Islet of Langerhans (tissue), 1 donor: ENCODE data around the gene VPS36.
"Not testable (repeated sequence)": the region's sequence is repeated elsewhere in the genome, so short reads cannot be mapped to it uniquely, and the experiment has no call there.

Experiments
- FAIRE-seq: peaks from one replicate; lab custom pipeline; 2011; peaks lifted over from hg19 to GRCh38; lab: Jason Lieb, UNC

The VPS36 gene

GRCh38 chr13:52450012-52450792 is at the start of gene VPS36:
Gene VPS36 (minus strand): TSS chr13:52450634. CDS start chr13:52450594, 40 bp downstream.
- no peak for FAIRE-seq

- FAIRE-seq = not testable (repeated sequence)
Observed at GRCh38 chr13:52497979-52498378, 47.5 kb upstream of the VPS36 start.

GRCh38 chr13:52494241-52494640 is 43.8 kb upstream of the VPS36 start:
- not testable (repeated sequence) for FAIRE-seq

GRCh38 chr13:52491015-52491414 is 40.6 kb upstream of the VPS36 start:
- not testable (repeated sequence) for FAIRE-seq

GRCh38 chr13:52488763-52489162 is 38.3 kb upstream of the VPS36 start:
- FAIRE-seq = not testable (repeated sequence)

- not testable (repeated sequence) for FAIRE-seq
Observed at GRCh38 chr13:52487078-52487477, 36.6 kb upstream of the VPS36 start.

- FAIRE-seq = not testable (repeated sequence)
Observed at GRCh38 chr13:52480677-52481428, 30.4 kb upstream of the VPS36 start.

- not testable (repeated sequence) for FAIRE-seq
Observed at GRCh38 chr13:52468487-52468886, 18.1 kb upstream of the VPS36 start.

GRCh38 chr13:52463526-52463925 is 13.1 kb upstream of the VPS36 start:
- FAIRE-seq = no peak

GRCh38 chr13:52461265-52461664 is 10.8 kb upstream of the VPS36 start:
- no peak for FAIRE-seq

GRCh38 chr13:52459668-52460067 is 9.2 kb upstream of the VPS36 start:
- FAIRE-seq = no peak

GRCh38 chr13:52455677-52456041 is 5.2 kb upstream of the VPS36 start:
- no peak for FAIRE-seq

GRCh38 chr13:52454820-52455676 is 4.6 kb upstream of the VPS36 start, which contains the start of gene CKAP2:
Gene CKAP2 (plus strand): TSS chr13:52455478. CDS start chr13:52455557, 79 bp downstream.
- no peak for FAIRE-seq

GRCh38 chr13:52454459-52454819 is 4.0 kb upstream of the VPS36 start:
- FAIRE-seq = no peak

GRCh38 chr13:52452470-52452869 is 2.0 kb upstream of the VPS36 start:
- no peak for FAIRE-seq

- FAIRE-seq = no peak
Observed at GRCh38 chr13:52451135-52451804, 836 bp upstream of the VPS36 start.

- no peak for FAIRE-seq
Observed at GRCh38 chr13:52450793-52451116, 321 bp upstream of the VPS36 start.

GRCh38 chr13:52449331-52450011 is 963 bp downstream of the VPS36 start:
- no peak for FAIRE-seq

GRCh38 chr13:52447815-52448552 is 2.5 kb downstream of the VPS36 start:
- no peak for FAIRE-seq

GRCh38 chr13:52447354-52447753 is 3.1 kb downstream of the VPS36 start:
- FAIRE-seq = peak; percentile 33

GRCh38 chr13:52446265-52446664 is 4.2 kb downstream of the VPS36 start:
- no peak for FAIRE-seq
